Kidney glomerular epithelial cell (primary cell): ENCODE results near the gene AIPL1.

Source experiments
- DNase-seq: peaks from one replicate; lab custom pipeline; 2025; lab: John Stamatoyannopoulos, UW

AIPL1 gene

GRCh38 chr17:6449307-6449706, 14.4 kb upstream of the AIPL1 start:
- no peak for DNase-seq

GRCh38 chr17:6448473-6448872, 13.6 kb upstream of the AIPL1 start:
- DNase-seq, result no peak

- DNase-seq, result no peak
These were observed 11.7 kb upstream of the AIPL1 start for GRCh38 chr17:6446516-6447100.

- no peak for DNase-seq
These were observed 9.8 kb upstream of the AIPL1 start for GRCh38 chr17:6444571-6445335.

- peak; percentile 85 for DNase-seq
These were observed 9.0 kb upstream of the AIPL1 start, which contains the start of gene PIMREG for GRCh38 chr17:6443692-6444570. Gene PIMREG (plus strand): TSS chr17:6444455. CDS start chr17:6445111, 656 bp downstream.

GRCh38 chr17:6442775-6443174, 7.9 kb upstream of the AIPL1 start:
- DNase-seq, result no peak

GRCh38 chr17:6439951-6440350, 5.0 kb upstream of the AIPL1 start:
- DNase-seq, result peak; percentile 55

- no peak for DNase-seq
These were observed 3.0 kb upstream of the AIPL1 start for GRCh38 chr17:6437956-6438355.

GRCh38 chr17:6437466-6437865, 2.5 kb upstream of the AIPL1 start:
- no peak for DNase-seq

GRCh38 chr17:6435968-6436367, 1.0 kb upstream of the AIPL1 start:
- DNase-seq, result peak; percentile 51

- DNase-seq, result no peak
These were observed 4.2 kb downstream of the AIPL1 start for GRCh38 chr17:6430769-6431168.

- no peak for DNase-seq
These were observed 5.7 kb downstream of the AIPL1 start for GRCh38 chr17:6429266-6429665.

GRCh38 chr17:6428207-6428965, 6.5 kb downstream of the AIPL1 start:
- no peak for DNase-seq

GRCh38 chr17:6427279-6427781, 7.6 kb downstream of the AIPL1 start:
- DNase-seq, result peak; percentile 1

GRCh38 chr17:6426356-6427101, 8.4 kb downstream of the AIPL1 start:
- no peak for DNase-seq

- no peak for DNase-seq
These were observed 9.5 kb downstream of the AIPL1 start for GRCh38 chr17:6425407-6425806.

GRCh38 chr17:6423931-6424330, 11.0 kb downstream of the AIPL1 start:
- no peak for DNase-seq

- DNase-seq, result no peak
These were observed 12.2 kb downstream of the AIPL1 start for GRCh38 chr17:6422654-6423241.

- peak; percentile 67 for DNase-seq
These were observed 13.0 kb downstream of the AIPL1 start for GRCh38 chr17:6421700-6422604.
